Panc1 (cell line): ENCODE results near the gene GABRQ.

Source experiments
- REST ChIP-seq, 2 experiments: IDR thresholded peaks; 2 replicates each; pipeline ENCODE4 v1.6.1; 2011 to 2012; ENCODE audit warnings: low read depth in 2 of 2, control low read depth in 1 of 2, low read length in 1 of 2, mild to moderate bottlenecking in 1 of 2, moderate library complexity in 1 of 2; ENCODE audit not compliant: insufficient read depth in 1 of 2
- SIN3A ChIP-seq: IDR thresholded peaks from 2 replicates; pipeline ENCODE4 v1.6.1; 2012; ENCODE audit warnings: low read depth, mild to moderate bottlenecking, low read length, moderate library complexity, borderline replicate concordance; ENCODE audit not compliant: insufficient read depth
- TF ChIP-seq, protein P1 (sequence below): fragments of 450-650 bp; IDR thresholded peaks from 2 replicates; pipeline ENCODE4 v1.5.1; 2017; ENCODE audit warnings: mild to moderate bottlenecking

- TF ChIP-seq, protein P1, sequence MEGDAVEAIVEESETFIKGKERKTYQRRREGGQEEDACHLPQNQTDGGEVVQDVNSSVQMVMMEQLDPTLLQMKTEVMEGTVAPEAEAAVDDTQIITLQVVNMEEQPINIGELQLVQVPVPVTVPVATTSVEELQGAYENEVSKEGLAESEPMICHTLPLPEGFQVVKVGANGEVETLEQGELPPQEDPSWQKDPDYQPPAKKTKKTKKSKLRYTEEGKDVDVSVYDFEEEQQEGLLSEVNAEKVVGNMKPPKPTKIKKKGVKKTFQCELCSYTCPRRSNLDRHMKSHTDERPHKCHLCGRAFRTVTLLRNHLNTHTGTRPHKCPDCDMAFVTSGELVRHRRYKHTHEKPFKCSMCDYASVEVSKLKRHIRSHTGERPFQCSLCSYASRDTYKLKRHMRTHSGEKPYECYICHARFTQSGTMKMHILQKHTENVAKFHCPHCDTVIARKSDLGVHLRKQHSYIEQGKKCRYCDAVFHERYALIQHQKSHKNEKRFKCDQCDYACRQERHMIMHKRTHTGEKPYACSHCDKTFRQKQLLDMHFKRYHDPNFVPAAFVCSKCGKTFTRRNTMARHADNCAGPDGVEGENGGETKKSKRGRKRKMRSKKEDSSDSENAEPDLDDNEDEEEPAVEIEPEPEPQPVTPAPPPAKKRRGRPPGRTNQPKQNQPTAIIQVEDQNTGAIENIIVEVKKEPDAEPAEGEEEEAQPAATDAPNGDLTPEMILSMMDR, result no peak
- TF ChIP-seq REST (IDR thresholded peaks at IDR 0.05; ENCODE audit: insufficient read depth in 1 of 2, low read depth in 2 of 2, low read length in 1 of 2), result no peak
- no peak for TF ChIP-seq SIN3A
Measured at GRCh38 chrX:152600853-152601633, 36.7 kb upstream of the GABRQ start.
